Activated gamma-delta T cell treated with anti-CD3 and anti-CD28 coated beads, Interleukin-2, amount 50 U/mL, for 16 hours (primary cell): ENCODE results near the gene DCAF12L1.

ENCODE experiments used
- DNase-seq: peaks from one replicate; pipeline ENCODE4 v3.0.0-alpha.2; 2020; ENCODE audit warnings: low read depth

Gene DCAF12L1

DNA sequence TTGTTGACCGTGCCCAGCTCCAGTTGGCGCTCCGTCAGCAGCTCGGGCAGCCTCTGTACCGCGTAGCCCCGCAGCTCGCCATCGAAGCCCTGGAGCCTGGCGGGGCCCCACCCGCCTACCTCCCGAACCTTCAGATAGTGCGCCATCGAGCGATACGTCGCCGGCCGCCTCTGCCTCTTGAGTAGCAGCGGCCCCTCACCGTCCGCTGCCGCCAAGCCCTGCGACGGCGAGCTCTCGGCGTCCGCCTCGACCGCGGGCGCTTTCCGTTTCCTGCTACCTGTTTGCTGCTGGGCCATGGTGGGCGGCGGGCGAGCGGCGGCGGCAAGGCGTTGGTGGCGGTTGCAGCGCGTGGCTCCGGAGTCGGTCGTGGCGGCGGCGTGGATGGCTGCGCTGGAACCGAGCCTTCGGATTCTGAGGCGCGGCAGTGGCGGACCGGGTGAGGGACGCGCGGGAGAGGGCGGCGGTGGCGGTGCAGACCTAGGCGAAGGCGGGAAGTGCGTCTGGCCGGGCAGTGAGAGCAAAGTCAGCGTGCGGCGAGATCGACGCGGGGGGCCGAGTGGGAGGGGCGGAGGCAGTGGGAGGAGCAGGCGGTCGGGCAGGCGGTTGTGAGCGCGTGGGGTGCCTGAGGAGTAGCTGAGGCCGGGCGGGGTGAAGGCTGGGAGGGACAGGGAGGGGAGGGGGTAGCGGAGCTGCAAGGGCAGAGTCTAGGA lies at the start of gene DCAF12L1:
TSS of gene DCAF12L1 (minus strand) at position 502 of the 710 bp plus-strand sequence. CDS start at position 296, 206 bp downstream.
- no peak for DNase-seq

DNA sequence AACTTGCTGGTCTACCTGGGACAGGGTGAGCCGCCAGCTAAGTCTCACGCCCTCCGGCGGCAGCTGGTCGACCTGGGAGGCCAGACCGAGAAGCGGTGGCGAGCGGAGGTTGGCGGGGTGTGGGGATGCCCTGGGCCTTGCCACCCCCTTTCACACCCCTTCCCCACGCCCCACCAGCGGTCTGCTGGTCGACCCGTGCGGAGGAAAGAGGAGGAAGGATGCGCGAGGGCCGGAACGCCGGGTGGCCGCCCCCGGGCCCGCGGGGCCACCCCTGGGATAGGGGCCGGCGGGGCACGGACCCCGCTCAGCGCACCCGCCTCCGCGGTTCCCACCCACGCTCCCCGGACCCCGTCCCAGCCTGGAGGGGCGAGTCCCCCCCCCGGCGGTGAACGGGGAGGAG lies 28.3 kb upstream of the DCAF12L1 start:
- no peak for DNase-seq

DNA sequence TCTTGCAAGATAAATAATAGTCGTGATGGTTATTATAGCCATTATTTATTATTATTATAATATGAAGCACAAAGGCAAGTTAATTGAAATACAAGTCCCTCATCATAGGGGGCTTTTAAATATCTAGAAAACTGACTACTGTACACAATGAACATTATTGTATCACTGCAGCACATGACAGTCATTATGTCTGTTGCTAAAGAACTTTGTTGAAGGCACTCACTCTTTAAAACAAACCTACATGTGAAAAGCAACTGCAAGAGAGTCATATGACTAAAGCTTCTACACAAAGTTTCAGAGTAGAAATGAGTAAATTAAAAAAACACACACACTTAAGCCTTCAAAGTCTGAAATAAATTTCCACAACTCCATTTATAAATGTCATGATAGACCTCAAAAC lies 23.3 kb upstream of the DCAF12L1 start:
- DNase-seq = no peak

DNA sequence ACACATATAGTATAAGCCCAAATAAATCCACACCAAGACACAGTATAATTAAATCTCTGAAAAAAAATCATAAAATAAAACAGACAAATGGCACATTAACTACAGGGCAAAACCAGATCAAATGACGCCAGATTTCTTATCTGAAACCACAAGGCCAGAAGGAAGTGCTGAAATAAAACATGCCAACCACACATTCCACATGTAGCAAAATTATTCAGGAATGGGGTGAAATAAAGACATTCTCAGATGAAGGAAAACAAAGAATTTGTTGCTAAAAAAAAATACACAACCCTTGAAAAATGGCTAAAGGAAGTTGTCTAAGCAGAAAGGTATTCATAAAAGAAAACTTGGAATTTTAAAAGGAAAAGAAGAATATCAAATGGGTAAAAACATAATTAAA lies 4.5 kb upstream of the DCAF12L1 start:
- no peak for DNase-seq

DNA sequence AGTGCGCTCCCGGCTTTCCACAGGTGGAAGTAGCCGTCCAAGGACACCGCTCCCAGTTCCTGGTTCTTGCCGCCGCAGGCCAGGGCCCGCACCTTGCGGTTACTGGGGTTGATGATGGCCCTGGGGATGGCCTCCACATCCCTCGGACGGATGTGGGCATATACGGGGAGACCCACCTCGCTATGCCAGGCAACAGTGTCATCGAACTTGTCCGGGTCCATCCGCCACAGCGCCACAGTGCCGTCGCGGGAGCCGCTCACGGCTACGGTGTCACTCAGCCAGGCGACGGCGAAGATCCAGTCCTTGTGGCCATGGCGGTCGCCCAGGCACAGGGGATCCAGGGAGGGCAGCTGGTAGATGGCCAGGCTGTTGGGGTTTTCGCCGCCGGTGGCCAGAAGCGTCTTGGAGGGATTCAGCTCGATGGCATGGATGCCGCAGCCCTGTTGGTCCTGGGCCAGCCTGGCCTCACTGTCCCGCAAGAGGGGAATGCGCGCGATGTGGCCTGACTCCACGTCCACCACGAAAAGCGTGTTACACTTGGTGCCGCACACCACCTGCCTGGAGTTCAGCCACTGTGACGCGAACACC lies 795 bp downstream of the DCAF12L1 start:
- DNase-seq = no peak

DNA sequence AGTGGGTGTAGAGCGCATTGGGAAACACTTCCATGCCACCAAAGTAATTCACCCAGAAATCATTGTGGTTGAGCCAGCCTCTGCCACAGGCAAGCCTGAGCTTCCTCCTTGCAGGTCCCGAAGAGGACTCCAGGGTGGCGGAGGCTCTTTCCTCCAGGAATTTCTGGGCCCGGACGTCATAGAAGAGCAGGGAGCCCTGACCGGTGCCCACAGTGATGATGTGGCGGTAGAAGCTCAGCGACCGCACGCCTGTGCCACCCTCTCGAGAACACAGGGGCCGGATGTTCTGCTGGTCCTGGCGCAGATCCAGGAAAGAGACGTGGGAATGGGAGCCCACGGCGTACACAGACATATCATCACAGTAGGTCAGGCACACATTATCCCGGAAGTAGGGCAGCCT lies 1.3 kb downstream of the DCAF12L1 start:
- DNase-seq = no peak

DNA sequence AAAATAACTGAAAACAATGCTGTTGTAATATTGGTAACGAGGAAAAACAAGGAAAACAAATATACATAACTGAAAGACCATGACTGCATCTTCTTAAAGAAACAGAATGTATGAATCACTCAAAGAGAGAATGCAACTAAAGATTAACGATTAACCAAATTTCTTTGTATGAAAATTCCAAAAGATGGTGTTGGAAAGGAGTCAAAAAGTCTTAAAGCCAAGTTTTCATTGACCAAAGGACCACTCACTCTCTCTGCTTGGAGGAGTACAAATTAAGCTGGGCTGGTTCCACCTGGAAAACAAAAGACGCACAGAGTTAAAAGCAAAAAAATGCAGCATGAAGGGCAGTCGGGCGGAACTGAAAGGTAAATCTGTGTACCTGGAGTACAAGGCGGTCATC lies 1.8 kb downstream of the DCAF12L1 start:
- no peak for DNase-seq

DNA sequence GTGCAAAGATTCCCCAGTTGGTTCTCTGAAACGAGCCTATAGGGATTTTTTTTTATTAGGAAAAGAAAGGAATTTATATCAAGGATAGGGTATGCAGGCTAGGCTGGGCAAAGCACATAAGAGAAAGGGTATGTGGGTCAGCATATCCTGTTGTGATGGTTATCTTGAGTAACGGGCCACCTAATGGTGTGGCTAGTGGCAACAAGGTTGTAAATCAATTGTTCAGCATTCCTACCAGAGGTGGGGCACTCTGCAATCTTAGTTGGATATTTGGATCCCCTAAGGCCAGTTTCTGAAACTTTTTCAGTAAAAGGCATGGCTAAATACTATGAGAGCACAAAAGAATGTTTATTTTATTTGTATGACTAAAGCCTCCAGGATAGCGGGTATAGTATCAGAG lies 42.7 kb downstream of the DCAF12L1 start:
- no peak for DNase-seq
